Mucosa of stomach (tissue), 1 donor: ENCODE measurements around the gene MIPOL1.
"Not testable (repeated sequence)": the region's sequence is repeated elsewhere in the genome, so short reads cannot be mapped to it uniquely, and the experiment has no call there.

ENCODE experiments used
- H3K27me3 ChIP-seq: one replicate; pipeline ENCODE4 v1.7.0; 2013; ENCODE audit warnings: mild to moderate bottlenecking, low read length; ENCODE audit not compliant: control insufficient read depth, insufficient read depth
- H3K36me3 ChIP-seq: one replicate; pipeline ENCODE4 v1.7.0; 2013; ENCODE audit warnings: low read length; ENCODE audit not compliant: control insufficient read depth, insufficient read depth
- H3K4me1 ChIP-seq: one replicate; pipeline ENCODE4 v1.7.0; 2013; ENCODE audit warnings: mild to moderate bottlenecking, low read length; ENCODE audit not compliant: control insufficient read depth, insufficient read depth
- H3K4me3 ChIP-seq: one replicate; pipeline ENCODE4 v1.7.0; 2013; ENCODE audit warnings: low read length
- H3K9ac ChIP-seq: one replicate; pipeline ENCODE4 v1.7.0; 2013; ENCODE audit warnings: mild to moderate bottlenecking, low read length, moderate library complexity
- H3K9me3 ChIP-seq: one replicate; pipeline ENCODE4 v1.7.0; 2013; ENCODE audit warnings: mild to moderate bottlenecking, low read length, moderate library complexity; ENCODE audit not compliant: control insufficient read depth
- donor health status: Pancreatic carcinoma.

MIPOL1 gene

DNA sequence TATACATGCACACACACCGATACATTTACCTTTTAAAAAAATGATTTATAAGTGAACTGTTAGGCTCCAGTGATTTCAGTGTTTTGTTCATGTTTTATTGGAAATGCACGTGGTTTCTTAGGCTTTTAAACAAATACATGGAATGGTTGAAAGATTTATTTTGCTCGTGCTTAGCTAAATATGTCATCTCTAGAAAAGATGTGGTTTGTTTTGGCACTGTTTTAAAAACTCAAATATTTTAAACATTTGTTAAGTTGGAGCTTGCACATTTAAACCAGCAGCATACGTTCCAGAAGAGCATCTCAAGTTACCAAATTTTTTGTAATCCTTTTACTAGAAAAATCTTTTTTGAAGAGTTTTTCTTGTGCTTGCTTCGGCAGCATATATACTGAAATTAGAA lies 352.8 kb downstream of the MIPOL1 start:
- no peak overlapping the region for H3K4me3 ChIP-seq
- no peak overlapping the region for H3K9ac ChIP-seq
- no peaks in the 10 kb centered on the region for H3K4me1 ChIP-seq
- H3K27me3 ChIP-seq: no peaks in the 10 kb centered on the region
- H3K36me3 ChIP-seq: no peaks in the 10 kb centered on the region
- no peaks in the 10 kb centered on the region for H3K9me3 ChIP-seq

DNA sequence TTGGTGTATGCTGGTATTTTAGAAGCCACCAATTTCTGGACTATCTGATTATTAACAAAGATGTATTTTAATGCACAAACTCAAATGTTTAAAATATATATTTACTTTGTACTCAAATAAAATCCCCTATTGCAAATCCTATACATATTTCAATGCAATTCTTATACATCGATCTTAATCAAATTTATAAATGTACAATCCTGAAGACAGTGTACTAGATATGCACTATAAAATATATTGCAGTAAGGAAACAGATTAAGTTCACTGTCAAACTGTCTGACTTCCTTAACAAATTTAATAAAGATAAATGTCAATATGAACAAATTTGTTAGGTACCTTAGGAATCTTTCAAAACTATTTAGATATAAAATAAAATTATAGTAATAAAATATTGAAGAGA lies 353.4 kb downstream of the MIPOL1 start:
- Histone ChIP-seq H3K9me3 (no peaks in the 10 kb centered on the region), H3K4me3 (no peak overlapping the region), H3K27me3 (no peaks in the 10 kb centered on the region), H3K36me3 (no peaks in the 10 kb centered on the region), H3K4me1 (no peaks in the 10 kb centered on the region), H3K9ac (no peak overlapping the region)

DNA sequence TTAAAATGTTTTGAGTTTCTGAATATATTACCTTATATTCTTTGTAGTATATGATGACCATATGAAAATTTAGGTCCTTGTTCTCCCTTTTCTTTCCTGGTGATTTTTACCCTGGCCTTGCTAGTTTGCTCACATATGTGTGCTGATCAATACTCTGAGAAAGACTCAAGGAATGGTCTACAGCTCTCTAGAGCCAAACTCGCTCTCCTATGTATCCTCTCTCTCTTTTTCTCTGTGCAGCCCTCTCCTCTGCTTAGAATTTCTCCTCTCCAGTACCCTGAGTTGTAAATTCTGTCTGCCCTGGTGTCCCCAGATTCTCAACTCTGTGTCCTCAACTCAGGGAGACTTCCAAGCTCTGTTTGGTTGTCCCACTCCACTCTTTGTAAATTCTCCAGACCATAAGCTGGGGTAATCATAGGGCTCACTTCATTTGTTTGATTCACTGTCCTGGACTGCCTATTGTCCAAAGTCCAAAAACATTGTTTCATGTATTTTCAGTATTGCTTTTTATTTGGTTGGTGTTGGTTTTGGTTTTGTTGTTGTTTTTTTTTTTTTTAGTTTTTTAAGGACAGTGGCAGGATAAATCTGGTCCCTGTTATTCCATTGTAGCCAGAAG lies 356.3 kb downstream of the MIPOL1 start:
- Histone ChIP-seq H3K27me3 (no peaks in the 10 kb centered on the region), H3K9ac (no peak overlapping the region), H3K36me3 (no peaks in the 10 kb centered on the region), H3K4me3 (no peak overlapping the region), H3K9me3 (no peaks in the 10 kb centered on the region), H3K4me1 (no peaks in the 10 kb centered on the region)

DNA sequence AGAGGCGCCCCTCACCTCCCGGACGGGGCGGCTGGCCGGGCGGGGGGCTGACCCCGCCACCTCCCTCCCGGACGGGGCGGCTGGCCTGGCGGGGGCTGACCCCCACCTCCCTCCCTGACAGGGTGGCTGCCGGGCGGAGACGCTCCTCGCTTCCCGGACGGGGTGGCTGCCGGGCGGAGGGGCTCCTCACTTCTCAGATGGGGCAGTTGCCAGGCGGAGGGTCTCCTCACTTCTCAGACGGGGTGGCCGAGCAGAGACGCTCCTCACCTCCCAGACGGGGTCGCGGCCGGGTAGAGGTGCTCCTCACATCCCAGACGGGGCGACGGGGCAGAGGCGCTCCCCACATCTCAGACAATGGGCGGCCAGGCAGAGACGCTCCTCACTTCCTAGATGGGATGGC lies 357.9 kb downstream of the MIPOL1 start:
- not testable (repeated sequence) for H3K4me1 ChIP-seq, H3K4me3 ChIP-seq, H3K9me3 ChIP-seq, H3K27me3 ChIP-seq, H3K9ac ChIP-seq, H3K36me3 ChIP-seq

DNA sequence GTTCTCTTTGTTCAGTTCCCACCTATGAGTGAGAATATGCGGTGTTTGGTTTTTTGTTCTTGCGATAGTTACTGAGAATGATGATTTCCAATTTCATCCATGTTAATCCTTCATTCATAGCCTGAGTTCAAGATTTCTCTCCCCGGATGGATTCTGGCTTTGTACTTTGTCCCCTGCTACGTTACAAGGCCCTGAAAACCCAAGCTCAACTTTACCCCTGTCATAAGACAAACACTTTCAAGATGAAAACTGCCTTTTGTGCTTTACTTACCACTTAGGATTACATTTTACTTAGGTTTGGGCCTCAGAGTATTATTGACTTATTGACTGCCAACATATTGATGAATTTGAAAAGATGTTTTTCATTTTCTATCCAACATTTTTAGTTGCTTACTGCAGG lies 361.0 kb downstream of the MIPOL1 start:
- no peaks in the 10 kb centered on the region for H3K36me3 ChIP-seq
- no peak overlapping the region for H3K9ac ChIP-seq
- no peaks in the 10 kb centered on the region for H3K9me3 ChIP-seq
- H3K4me1 ChIP-seq: peaks cover 8% of the 10 kb centered on the region
- H3K4me3 ChIP-seq: no peak overlapping the region
- no peaks in the 10 kb centered on the region for H3K27me3 ChIP-seq

DNA sequence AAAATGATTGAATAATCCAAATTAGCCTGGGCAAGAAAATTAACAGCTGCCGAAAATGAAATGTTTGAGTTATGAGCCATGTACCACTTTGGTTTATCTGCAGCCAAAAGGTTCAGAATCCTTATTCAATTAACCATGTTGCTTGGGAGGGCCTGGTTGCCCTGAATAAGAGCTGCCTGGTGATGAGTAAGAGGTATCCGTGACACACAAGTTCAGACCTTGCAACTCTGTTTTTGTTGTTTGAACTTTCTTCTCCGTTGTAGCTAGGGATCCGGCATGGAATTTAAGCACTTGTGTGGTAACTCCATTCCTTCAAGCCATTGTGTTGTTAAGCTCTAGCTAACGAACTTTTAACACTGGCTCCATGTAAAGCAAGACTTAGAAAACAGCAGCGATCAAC lies 361.6 kb downstream of the MIPOL1 start:
- H3K9ac ChIP-seq: no peak overlapping the region
- H3K4me1 ChIP-seq: peaks cover 15% of the 10 kb centered on the region
- no peaks in the 10 kb centered on the region for H3K9me3 ChIP-seq
- H3K27me3 ChIP-seq: no peaks in the 10 kb centered on the region
- H3K36me3 ChIP-seq: no peaks in the 10 kb centered on the region
- H3K4me3 ChIP-seq: no peak overlapping the region

DNA sequence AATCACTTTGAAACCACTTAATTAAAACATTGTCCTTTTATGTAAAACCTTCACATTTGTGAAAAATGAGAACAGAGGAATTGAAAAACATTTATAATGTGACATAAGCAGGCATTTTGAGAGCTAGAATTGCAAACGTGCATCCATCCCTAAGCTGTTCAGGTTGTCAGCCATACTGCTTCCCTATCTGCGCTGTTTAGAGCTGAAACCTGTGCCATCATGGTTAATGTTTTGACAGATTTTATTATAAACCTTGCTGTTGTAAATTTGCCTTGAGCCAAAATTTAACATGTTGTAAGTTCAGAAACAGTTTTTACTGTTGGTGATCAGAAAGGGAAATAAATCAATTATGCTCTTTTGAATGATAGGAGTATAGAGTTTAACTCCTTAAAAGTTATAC lies 365.5 kb downstream of the MIPOL1 start:
- H3K27me3 ChIP-seq: no peaks in the 10 kb centered on the region
- no peak overlapping the region for H3K4me3 ChIP-seq
- H3K9me3 ChIP-seq: no peaks in the 10 kb centered on the region
- no peak overlapping the region for H3K9ac ChIP-seq
- H3K36me3 ChIP-seq: no peaks in the 10 kb centered on the region
- H3K4me1 ChIP-seq: peaks cover 15% of the 10 kb centered on the region

DNA sequence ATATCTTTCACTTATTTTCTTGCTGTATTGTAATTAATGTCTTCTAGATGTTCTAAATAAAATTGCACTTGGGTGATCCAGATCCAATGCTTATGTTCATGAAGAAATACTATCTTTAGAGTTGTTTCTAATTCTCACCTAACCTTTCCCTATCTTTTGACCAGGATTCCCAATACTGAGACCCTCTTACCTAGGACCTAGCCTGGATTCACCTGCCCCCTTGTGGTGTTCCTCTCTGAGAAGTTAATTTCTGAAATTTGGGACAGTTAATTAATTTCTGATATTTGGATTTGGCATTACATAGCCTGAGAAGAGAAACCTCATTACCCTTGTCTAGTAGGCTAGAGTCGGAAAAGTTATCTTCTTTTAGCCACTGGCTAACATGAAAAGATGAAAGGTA lies 367.8 kb downstream of the MIPOL1 start:
- Histone ChIP-seq H3K9ac (peak overlapping the region; percentile 6), H3K4me1 (peaks cover 12% of the 10 kb centered on the region), H3K27me3 (no peaks in the 10 kb centered on the region), H3K36me3 (no peaks in the 10 kb centered on the region), H3K9me3 (no peaks in the 10 kb centered on the region), H3K4me3 (no peak overlapping the region)

DNA sequence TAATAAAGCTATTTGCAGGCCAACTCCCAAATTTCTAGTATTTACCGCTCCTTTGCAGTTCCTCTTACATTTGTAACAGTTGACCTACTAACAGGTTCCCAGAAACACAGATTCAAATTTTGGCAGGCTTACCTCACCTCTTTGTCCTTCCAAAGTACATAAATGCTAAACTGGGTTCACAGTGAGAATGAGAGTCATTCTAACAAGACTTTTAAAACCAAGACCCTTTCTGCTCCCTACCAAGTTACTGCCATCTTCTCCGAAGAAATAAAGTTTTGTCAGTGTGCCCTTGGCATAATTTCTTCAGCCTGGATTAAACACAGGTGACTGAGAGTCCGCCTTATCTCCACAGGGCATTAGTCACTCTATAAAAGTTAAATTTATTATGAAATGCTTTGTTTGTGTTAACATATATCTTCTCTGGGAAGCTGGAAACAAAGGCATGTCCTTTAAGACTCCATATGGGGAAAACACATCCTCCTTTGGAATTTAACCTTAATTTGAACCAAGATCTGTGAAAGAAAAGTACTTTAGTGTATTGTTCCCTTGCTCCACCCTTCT lies 369.2 kb downstream of the MIPOL1 start:
- Histone ChIP-seq H3K9ac (peak overlapping the region; percentile 40), H3K36me3 (no peaks in the 10 kb centered on the region), H3K27me3 (no peaks in the 10 kb centered on the region), H3K4me1 (peaks cover 8% of the 10 kb centered on the region), H3K4me3 (no peak overlapping the region), H3K9me3 (no peaks in the 10 kb centered on the region)

DNA sequence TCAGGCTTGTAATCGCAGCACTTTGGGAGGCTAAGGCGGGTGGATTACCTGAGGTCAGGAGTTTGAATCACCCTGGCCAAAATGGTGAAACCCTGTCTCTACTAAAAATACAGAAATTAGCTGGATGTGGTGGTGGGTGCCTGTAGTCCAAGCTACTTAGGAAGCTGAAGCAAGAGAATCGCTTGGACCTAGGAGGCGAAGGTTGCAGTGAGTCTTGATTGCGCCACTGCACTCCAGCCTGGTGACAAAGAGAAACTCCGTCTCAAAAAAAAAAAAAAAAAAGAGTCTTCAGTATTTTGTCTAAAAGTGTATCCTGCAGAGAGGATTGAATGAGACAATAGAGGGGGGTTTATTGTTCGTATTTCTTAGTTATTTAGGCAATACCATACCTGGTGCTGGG lies 372.0 kb downstream of the MIPOL1 start:
- Histone ChIP-seq H3K4me3 (no peak overlapping the region), H3K36me3 (no peaks in the 10 kb centered on the region), H3K9ac (no peak overlapping the region), H3K27me3 (no peaks in the 10 kb centered on the region), H3K4me1 (no peaks in the 10 kb centered on the region), H3K9me3 (no peaks in the 10 kb centered on the region)

DNA sequence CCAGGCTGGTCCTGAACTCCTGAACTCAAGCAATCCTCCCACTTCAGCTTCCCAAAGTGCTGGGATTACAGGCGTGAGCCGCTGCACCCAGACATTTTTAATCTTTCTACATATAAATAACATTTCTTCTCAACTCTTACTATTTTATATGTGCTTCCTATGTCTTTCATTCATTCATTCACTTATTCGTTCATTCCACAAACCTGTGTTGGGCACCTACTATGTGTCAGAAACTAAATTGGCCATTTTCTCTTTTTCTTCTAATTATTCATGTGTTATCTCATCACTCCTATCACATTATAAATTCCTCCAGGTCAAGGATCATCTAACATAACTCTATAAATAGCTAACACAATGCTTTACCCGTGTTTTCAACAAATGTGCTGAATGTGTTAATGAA lies 373.7 kb downstream of the MIPOL1 start:
- H3K4me1 ChIP-seq: no peaks in the 10 kb centered on the region
- H3K4me3 ChIP-seq: no peak overlapping the region
- no peak overlapping the region for H3K9ac ChIP-seq
- no peaks in the 10 kb centered on the region for H3K9me3 ChIP-seq
- H3K27me3 ChIP-seq: no peaks in the 10 kb centered on the region
- H3K36me3 ChIP-seq: no peaks in the 10 kb centered on the region

DNA sequence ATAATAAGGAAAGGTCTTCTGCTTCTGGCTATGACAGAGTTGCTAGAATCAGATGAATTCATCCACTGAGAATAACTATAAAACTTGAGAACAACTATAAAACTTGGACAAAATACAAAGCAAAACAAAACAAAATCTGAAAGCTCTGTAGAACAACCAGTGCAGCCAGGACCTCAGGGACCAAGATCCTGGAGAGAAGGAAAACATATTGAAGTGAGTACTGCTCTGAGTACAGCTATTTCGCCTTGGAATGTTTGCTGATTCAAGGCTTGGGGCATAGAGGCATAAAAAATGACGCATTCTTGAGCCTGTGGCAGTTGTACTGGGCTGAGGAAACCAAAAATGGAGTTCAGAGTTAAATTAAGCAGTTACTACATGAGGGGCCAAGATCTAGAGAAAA lies 375.6 kb downstream of the MIPOL1 start:
- Histone ChIP-seq H3K27me3 (no peaks in the 10 kb centered on the region), H3K9me3 (no peaks in the 10 kb centered on the region), H3K4me3 (no peak overlapping the region), H3K36me3 (no peaks in the 10 kb centered on the region), H3K4me1 (no peaks in the 10 kb centered on the region), H3K9ac (no peak overlapping the region)

DNA sequence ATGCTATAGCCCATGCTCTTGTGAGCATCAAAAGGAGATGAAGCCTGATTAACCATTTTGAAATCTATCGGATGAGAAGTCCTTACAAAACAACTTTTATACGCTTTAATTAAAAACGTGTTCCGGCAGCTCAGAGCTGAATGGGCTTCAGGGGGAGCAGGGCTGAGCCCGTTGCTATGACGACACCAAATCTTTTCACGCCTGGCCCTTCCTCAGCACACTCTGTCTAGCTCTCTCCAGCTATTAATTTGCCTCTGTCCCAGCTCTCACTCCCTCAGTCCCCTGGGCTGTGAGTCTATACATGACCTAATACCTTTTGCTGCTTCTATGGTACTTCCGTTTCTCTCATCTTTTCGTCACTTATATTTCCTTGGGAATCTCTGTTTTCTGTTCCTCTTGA lies 381.5 kb downstream of the MIPOL1 start:
- H3K9me3 ChIP-seq: no peaks in the 10 kb centered on the region
- no peaks in the 10 kb centered on the region for H3K36me3 ChIP-seq
- H3K4me3 ChIP-seq: no peak overlapping the region
- peaks cover 2% of the 10 kb centered on the region for H3K4me1 ChIP-seq
- no peak overlapping the region for H3K9ac ChIP-seq
- peaks cover 11% of the 10 kb centered on the region for H3K27me3 ChIP-seq
